Urinary bladder (tissue), 4 donors: ENCODE results near the gene TTC31. TPM values are rescaled to one million over a fixed set of nuclear protein-coding genes. Genes with fewer than 3 reads are reported as not detected.
A peak's percentile ranks its signal among the peaks of the same experiment; 100 is the strongest.
"Not testable (repeated sequence)": the region's sequence is repeated elsewhere in the genome, so short reads cannot be mapped to it uniquely, and the experiment has no call there.

Experiments
- DNase-seq: peaks from one replicate; pipeline ENCODE4 v3.0.0-alpha.2; 2015; ENCODE audit errors: extremely low spot score
- H3K27ac ChIP-seq: one replicate; pipeline ENCODE4 v1.5.1; 2013; ENCODE audit warnings: low read depth, mild to moderate bottlenecking, moderate library complexity
- H3K36me3 ChIP-seq: one replicate; pipeline ENCODE4 v1.6.1; 2013; ENCODE audit warnings: mild to moderate bottlenecking, moderate library complexity; ENCODE audit not compliant: insufficient read depth
- H3K4me1 ChIP-seq: one replicate; pipeline ENCODE4 v1.6.1; 2013; ENCODE audit warnings: mild to moderate bottlenecking, moderate library complexity; ENCODE audit not compliant: insufficient read depth
- H3K4me3 ChIP-seq: one replicate; pipeline ENCODE4 v1.5.1; 2013; ENCODE audit warnings: low read depth, low read length
- WGBS: extraction: QIAGEN DNeasy Blood & Tissue Kit; methylation state at CpG from one replicate; pipeline ENCODE4 v1.1.7; 2013; 5-methylcytosine and 5-hydroxymethylcytosine counted together
- polyA plus RNA-seq: library from polyadenylated mRNA; stranded (reverse); fragments of 200-250 nt; gene quantifications from one replicate; pipeline ENCODE4 v1.2.3, GENCODE V29; 2013
- total RNA-seq: library from RNA; depleted of rRNA; stranded (reverse); fragments of >200 nt; gene quantifications from one replicate; pipeline ENCODE4 v1.2.3, GENCODE V29; 2014
- donor health status: healthy with polysubstance abuse.
- donor health status: healthy.

The TTC31 gene
- total and polyA plus RNA-seq, 2 donors, result 10.8 to 20.9 TPM

DNA sequence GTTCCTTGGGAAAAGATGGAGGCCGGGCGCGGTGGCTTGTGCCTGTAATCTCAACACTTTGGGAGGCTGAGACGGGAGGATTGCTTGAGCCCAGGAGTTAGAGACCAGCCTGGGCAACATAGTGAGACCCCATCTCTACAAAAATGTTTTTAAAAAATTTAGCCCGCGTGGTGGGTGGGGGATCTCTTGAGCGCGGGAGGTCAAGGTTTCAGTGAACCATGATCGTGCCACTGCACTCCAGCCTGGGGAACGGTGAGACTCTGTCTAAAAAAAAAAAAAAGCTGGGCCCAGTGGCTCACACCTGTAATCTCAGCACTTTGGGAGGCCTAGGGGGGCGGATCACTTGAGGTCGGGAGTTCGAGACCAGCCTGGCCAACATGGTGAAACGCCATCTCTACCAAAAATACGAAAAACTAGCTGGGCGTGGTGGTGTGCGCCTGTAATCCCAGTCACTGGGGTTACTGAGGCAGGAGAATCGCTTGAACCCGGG lies 839 bp downstream of the TTC31 start:
- H3K4me1 ChIP-seq, H3K27ac ChIP-seq, H3K36me3 ChIP-seq, DNase-seq: not testable (repeated sequence)
- WGBS, result 78% methylated on average over 19 of the region's 19 CpGs
- peak overlapping the region; percentile 76 for H3K4me3 ChIP-seq

DNA sequence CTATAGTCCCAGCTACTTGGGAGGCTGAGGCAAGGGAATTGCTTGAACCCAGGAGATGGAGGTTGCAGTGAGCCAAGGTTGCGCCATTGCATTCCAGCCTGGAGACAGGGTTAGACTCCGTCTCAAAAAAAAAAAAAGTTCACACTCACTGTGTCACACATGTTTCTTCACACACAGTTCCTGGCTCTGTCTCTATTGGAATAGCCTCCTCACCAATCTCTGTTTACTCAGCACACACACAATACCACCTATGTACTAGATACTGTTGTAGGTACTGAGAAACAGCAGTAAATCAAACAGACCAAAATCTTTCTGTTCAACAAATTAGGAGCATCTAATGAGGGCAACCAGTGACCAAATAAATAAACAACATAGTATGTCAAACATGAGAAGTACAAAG lies 3.3 kb downstream of the TTC31 start:
- WGBS, result 98% methylated on average over 2 of the region's 2 CpGs
- no peak overlapping the region for H3K4me3 ChIP-seq
- H3K36me3 ChIP-seq, result peaks cover 7% of the 10 kb centered on the region

GRCh38 chr2:74488643-74489481 lies 6.0 kb downstream of the TTC31 start:
- DNase-seq, result no peak
- Histone ChIP-seq H3K27ac (no peak overlapping the region), H3K36me3 (peaks cover 17% of the 10 kb centered on the region), H3K4me1 (no peaks in the 10 kb centered on the region), H3K4me3 (no peak overlapping the region)
- WGBS, result 87% methylated on average over 9 of the region's 9 CpGs

More for the DNA sequence above, 3.3 kb downstream of the TTC31 start:
- DNase-seq, result no peak
- H3K4me1 ChIP-seq, result peaks cover 6% of the 10 kb centered on the region
- H3K27ac ChIP-seq, result no peak overlapping the region

- Histone ChIP-seq H3K36me3 (peaks cover 17% of the 10 kb centered on the region), H3K4me1 (no peaks in the 10 kb centered on the region), H3K27ac (no peak overlapping the region), H3K4me3 (no peak overlapping the region)
- 90% methylated on average over 9 of the region's 9 CpGs for WGBS
- DNase-seq, result no peak
Measured at GRCh38 chr2:74489906-74490305, 7.0 kb downstream of the TTC31 start.

- DNase-seq, result no peak
- Histone ChIP-seq H3K27ac (no peak overlapping the region), H3K4me3 (no peak overlapping the region), H3K4me1 (no peaks in the 10 kb centered on the region), H3K36me3 (peaks cover 17% of the 10 kb centered on the region)
- WGBS, result 94% methylated on average over 12 of the region's 12 CpGs
Measured at GRCh38 chr2:74491648-74492544, 9.0 kb downstream of the TTC31 start.

DNA sequence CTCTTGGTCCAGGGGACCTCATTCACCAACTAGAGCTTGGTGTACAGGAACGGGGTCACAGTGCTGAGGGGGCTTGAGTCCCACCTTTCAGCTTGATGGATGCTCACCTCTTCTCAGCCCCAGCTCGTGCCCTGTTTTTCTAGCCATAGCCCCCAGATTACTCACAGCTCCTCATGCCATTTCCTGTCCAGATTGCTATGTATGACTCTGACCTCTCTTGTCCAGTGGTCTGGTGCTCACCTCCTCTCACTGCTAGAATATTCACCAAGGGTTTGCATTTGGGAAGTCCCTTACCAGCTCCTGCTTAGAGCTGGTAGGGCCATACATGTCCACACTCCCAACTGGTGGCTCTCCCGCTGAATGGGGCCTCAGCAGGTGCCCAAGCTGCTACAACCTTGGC lies 10.7 kb downstream of the TTC31 start:
- no peak for DNase-seq
- Histone ChIP-seq H3K27ac (no peak overlapping the region), H3K4me1 (no peaks in the 10 kb centered on the region), H3K4me3 (no peak overlapping the region), H3K36me3 (peaks cover 17% of the 10 kb centered on the region)
- WGBS, result 92% methylated on average over 3 of the region's 3 CpGs

GRCh38 chr2:74495440-74495839 lies 12.6 kb downstream of the TTC31 start:
- DNase-seq, result no peak
- H3K4me3 ChIP-seq, result no peak overlapping the region
- WGBS, result 88% methylated on average over 1 of the region's 1 CpG
- no peak overlapping the region for H3K27ac ChIP-seq
- peaks cover 13% of the 10 kb centered on the region for H3K36me3 ChIP-seq
- H3K4me1 ChIP-seq, result no peaks in the 10 kb centered on the region

GRCh38 chr2:74496997-74497776 lies 14.3 kb downstream of the TTC31 start:
- no peak for DNase-seq
- Histone ChIP-seq H3K4me1 (no peaks in the 10 kb centered on the region), H3K27ac (no peak overlapping the region), H3K4me3 (no peak overlapping the region), H3K36me3 (peaks cover 2% of the 10 kb centered on the region)
- 34% methylated on average over 19 of the region's 19 CpGs for WGBS

DNA sequence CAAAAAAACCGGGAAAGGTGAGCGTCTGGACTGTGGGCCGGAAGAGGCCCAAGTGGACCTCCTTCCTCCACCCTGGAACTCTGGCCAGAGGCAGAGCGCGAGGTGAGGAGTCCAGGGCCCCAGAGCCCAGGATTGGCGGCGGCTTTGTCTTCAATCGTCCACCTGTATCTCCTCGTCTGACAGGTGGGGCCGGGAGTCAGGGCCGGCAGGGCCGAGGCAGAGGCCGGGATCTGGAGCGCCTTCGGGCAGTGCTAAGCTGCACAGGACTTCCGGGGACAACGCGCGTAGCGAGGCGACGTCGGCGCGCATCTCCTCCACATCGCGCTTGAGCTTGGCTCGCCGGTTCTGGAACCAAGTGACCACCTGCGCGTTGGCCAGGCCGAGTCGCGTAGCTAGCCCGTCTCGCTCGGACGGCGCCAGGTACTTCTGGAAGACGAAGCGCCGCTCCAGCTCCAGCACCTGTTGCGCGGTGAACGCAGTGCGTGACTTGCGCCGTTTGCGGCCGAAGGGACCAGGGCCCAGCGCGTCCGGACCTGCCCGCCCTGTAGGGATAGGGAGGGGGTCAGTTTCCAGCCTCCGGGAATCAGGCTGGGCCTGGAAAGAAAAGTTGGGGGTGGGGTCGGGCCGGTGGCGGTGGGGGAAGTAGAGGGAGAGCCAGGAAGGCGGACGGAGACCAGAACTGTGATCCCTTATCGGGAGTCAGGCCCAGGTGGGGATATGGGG lies 15.1 kb downstream of the TTC31 start:
- H3K36me3 ChIP-seq, result no peaks in the 10 kb centered on the region
- H3K4me3 ChIP-seq, result peak overlapping the region; percentile 17
- no peak for DNase-seq
- no peak overlapping the region for H3K27ac ChIP-seq
- WGBS, result 3% methylated on average over 61 of the region's 61 CpGs
- H3K4me1 ChIP-seq, result no peaks in the 10 kb centered on the region

DNA sequence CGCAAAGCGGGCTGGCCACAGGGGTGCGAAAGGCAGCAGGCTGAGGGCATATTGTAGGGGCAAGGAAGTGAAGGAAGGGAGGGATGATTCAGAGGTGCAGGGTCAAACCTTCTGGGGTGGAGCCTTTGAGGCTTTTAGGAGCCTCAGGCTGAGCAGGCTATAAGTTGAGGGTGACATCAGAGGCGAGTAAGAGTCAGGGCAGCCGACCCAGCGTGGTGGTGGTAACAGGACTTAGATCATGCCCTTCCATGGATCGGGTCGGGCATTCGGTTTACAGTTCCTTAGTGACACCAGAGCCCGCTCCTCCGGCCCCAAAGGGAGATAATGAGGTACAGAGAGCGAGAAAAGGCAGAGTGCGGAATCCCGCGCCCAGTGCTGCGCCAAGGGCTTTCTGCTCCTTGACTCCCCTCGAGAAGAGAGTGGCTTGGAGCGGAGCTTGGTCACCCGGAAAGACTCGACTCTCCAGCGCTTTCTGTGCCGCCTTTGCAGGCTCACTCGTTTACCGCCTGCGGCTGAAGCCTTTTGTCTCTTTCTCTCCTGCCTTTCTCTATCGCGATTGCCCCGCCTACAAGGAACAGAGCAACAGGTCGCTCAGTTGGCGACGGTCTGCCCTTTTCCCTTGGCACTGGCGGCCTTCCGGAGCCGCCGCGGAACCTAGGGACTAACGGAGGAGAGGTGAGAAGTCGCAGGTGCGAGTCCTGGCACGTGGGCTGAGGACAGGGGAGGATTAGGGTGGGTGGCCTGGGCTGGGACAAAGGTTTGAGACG lies 15.8 kb downstream of the TTC31 start:
- Histone ChIP-seq H3K4me1 (no peaks in the 10 kb centered on the region), H3K36me3 (no peaks in the 10 kb centered on the region), H3K4me3 (peak overlapping the region; percentile 1), H3K27ac (no peak overlapping the region)
- 1% methylated on average over 41 of the region's 41 CpGs for WGBS
- no peak for DNase-seq

DNA sequence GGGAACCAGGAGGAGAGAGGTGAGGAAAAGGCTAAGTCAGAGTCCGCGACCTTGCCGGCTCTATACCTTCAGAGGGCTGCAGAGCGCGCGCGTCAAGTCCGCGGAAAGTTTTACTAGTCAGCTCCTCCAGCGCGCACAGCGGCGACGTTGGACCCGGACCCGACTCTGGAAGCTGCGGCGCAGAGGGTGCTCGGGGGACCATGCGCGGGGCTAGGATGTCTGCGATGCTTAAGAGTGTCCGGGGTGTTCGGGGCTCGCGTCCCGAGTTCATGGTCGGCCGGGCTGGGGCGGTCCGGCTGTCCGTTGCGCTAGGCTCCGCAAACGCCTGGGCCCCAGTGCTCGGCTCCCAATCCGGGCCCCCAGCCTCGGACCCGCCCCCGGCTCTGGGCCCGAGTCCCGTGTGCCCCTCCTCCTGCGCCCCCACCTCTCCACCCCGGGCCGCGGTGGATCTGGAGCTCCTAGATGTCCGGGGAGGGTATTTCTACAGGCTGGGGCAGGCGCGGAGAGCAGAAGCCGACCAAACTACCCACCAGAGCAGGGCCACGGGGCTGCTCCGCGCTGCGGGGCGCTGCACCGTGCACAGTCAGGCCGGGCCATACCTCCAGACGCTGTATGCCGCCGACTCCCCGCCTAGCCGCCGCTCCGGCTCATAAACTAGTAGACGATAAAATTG lies 16.5 kb downstream of the TTC31 start, which contains the start of gene LBX2:
Gene LBX2 (minus strand): TSS at position 337 of the 673 bp plus-strand sequence. CDS start 66 bp downstream, at position 271.
- no peaks in the 10 kb centered on the region for H3K4me1 ChIP-seq

More for the DNA sequence above, 16.5 kb downstream of the TTC31 start, which contains the start of gene LBX2:
- 2% methylated on average over 65 of the region's 65 CpGs for WGBS
- Histone ChIP-seq H3K36me3 (no peaks in the 10 kb centered on the region), H3K27ac (no peak within 1 kb of the TSS), H3K4me3 (no peak within 1 kb of the TSS)
- no peak for DNase-seq
